ENCODE results near the gene RNF40.

- TF ChIP-seq, protein P1, sequence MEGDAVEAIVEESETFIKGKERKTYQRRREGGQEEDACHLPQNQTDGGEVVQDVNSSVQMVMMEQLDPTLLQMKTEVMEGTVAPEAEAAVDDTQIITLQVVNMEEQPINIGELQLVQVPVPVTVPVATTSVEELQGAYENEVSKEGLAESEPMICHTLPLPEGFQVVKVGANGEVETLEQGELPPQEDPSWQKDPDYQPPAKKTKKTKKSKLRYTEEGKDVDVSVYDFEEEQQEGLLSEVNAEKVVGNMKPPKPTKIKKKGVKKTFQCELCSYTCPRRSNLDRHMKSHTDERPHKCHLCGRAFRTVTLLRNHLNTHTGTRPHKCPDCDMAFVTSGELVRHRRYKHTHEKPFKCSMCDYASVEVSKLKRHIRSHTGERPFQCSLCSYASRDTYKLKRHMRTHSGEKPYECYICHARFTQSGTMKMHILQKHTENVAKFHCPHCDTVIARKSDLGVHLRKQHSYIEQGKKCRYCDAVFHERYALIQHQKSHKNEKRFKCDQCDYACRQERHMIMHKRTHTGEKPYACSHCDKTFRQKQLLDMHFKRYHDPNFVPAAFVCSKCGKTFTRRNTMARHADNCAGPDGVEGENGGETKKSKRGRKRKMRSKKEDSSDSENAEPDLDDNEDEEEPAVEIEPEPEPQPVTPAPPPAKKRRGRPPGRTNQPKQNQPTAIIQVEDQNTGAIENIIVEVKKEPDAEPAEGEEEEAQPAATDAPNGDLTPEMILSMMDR (IDR thresholded peaks at IDR 0.05; ENCODE audit: insufficient read depth, low read depth, low read length) = no peak
- TF ChIP-seq EZH2 (IDR thresholded peaks at IDR 0.05; ENCODE audit: insufficient read depth, low read length) = no peak
Measured at GRCh38 chr16:30813821-30814189, 51.7 kb downstream of the RNF40 start.
